LNCAP (cell line): Measurements from ENCODE around the gene NEURL3.

Source experiments
- TF ChIP-seq, protein P1 (sequence below): fragments of 450-650 bp; IDR thresholded peaks from 2 replicates; pipeline ENCODE4 v1.5.1; 2017; ENCODE audit warnings: mild to moderate bottlenecking

Gene NEURL3

DNA sequence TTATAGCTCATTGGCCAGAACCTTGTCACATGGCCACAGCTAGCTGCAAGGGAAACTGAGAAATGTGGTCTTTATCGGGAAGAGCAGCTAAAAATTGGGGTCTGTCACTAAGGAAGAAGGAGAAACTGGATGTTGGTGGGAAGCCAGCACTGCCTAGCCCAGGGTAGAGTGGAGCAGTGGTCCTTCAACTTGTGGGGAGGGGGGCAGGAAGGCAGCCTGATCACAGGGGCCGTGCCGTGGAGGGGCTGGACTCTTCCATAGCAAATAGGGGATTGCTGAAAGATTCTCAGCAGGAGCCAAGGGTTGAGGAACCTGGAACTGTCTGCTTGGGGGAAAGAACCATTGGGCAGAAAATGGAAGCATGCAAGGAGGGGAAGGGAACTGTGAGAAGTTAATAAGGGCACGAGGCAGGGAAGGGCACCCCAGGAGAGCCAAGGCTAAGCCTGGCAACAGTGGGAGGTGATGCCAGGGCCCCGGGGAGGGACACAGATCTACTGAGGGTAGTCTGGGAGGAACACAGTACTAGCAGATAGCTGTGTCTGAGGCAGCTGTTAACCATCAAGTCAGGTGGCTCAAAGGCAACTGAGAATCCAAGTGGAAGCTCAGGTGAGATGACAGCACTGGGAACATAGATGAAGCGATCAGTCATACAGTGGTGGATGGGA is 5.9 kb upstream of the NEURL3 start:
- TF ChIP-seq, protein P1, sequence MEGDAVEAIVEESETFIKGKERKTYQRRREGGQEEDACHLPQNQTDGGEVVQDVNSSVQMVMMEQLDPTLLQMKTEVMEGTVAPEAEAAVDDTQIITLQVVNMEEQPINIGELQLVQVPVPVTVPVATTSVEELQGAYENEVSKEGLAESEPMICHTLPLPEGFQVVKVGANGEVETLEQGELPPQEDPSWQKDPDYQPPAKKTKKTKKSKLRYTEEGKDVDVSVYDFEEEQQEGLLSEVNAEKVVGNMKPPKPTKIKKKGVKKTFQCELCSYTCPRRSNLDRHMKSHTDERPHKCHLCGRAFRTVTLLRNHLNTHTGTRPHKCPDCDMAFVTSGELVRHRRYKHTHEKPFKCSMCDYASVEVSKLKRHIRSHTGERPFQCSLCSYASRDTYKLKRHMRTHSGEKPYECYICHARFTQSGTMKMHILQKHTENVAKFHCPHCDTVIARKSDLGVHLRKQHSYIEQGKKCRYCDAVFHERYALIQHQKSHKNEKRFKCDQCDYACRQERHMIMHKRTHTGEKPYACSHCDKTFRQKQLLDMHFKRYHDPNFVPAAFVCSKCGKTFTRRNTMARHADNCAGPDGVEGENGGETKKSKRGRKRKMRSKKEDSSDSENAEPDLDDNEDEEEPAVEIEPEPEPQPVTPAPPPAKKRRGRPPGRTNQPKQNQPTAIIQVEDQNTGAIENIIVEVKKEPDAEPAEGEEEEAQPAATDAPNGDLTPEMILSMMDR = no peak

- TF ChIP-seq, protein P1 = no peak
Measured at GRCh38 chr2:96509847-96510230, 4.7 kb upstream of the NEURL3 start.

DNA sequence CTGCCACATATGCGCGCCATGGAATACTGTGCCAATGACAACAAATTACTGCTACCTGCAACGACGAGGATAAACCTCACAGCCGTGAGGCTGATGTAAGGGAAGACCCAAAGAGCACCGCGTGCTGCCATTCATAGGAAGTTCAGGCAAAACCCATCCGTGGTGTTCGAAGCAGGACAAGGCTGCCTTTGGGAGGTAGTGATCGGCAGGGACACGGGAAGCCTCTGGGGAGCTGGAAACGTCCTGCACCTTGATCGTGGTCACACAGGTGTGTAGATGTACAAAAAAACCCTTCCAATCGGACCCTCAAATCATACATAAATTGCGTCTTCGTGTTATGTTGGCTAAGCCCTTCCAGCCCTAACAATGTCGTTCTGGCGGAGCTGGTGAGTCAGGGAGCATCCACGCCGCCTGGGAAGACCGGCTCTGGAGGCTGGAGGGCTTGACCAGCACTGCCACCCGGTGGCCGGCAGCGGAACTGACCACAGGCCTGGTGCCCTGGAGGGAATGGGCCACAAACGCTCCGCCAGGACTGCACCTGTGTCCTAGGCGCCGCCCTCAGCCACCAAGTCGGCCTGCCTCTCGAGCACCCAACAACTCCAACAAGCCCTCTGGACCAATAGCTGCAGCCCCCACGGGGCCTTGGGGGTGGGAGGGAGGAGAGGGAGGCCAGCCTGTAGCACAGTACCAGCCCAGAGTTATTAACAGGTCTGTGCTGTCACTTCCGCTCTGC is 4.1 kb upstream of the NEURL3 start:
- TF ChIP-seq, protein P1 = peak; percentile 88

- TF ChIP-seq, protein P1 = no peak
Measured at GRCh38 chr2:96508521-96509113, 3.5 kb upstream of the NEURL3 start.

DNA sequence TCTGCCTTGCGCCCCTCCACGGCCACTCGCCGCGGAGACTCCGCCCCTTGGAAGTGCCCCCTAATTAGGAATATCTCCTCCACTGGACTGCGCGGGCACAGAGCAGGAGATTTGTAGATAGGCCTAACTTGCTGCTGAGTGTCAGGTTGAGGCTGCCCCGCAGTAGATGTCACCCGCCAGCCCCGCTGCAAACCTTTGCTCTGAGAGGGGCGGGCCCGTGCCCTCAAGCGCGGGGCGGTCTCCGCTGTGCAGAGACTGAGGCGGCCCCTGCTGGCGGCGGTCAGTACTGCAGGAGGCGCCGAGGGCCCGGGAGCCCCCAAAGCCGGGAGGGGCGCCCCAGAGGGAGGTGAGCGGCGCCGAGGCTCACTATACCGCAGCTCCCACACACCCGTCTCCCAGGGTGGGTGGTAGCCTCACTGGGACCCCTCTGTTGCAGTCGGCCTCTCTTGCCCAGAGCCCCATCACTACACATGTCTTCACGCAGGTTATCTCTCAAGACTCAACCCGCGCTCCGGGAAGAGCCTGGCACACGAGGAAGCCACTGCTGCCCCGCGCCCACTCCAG is 2.9 kb upstream of the NEURL3 start:
- TF ChIP-seq, protein P1 = peak; percentile 94

DNA sequence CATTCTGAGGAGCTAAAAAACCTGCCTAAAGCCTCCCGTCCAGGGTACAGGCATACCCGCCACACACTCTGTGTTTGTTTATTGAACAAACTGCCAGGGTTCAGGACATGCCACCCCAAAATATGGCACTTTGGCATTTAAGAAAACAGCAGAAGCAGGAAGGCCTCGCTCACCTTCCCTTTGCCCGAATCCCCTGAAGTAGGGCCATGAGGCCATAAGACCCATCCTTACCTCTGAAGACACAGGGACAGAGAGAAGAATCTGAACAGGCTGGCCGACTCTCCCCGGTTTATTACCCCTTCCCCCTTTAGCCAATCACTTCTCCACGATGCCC is 1.7 kb upstream of the NEURL3 start:
- TF ChIP-seq, protein P1 = no peak

DNA sequence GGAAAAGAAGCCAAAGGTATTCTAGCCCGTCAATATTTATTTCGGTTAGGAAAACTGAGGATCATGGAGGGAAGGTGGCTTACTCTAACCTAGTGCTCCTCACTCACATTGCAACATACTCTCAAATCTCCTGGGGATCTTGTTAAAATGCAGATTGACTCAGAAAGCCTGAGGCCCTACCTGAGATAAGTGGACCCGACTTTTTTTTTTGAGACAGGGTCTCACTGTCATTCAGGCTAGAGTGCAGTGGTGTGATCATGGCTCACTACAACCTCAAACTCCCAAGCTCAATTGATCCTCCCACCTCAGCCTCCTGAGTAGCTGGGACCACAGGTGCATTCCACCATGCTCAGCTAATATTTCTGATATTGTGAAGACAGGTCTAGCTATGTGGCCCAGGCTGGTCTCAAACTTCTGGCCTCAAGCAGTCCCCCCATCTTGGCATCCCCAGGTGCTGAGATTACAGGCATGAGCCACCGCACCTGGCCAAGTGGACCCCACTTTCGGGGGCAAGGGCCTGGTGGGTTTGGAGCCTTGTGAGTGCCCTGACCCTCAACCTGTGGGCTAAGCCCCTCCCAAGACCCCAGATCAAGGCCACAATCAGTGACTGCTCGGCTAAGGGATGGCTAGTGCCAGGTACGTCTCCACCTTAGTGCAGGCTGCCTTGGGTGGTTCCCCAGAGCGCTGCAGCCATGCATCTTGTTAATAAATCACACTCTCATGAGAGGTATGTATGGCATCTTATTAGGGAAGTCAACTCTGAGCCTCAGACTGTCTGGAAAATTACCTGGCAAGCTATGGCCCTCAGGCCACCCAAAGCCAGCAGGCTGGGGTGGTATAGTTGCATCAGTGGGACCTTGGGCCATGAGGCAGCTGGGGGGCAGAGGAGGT is 1.1 kb upstream of the NEURL3 start:
- TF ChIP-seq, protein P1 = no peak
